ENCODE measurements around the gene LDB3.

GRCh38 chr10:86636311-86636710 is 32.0 kb upstream of the LDB3 start:
- TF ChIP-seq RBBP5 (IDR thresholded peaks at IDR 0.05; ENCODE audit: borderline replicate concordance, low read depth, low read length), result no peak
- TF ChIP-seq YY1 (IDR thresholded peaks at IDR 0.05; ENCODE audit: low read depth, low read length), result no peak
- no peak for TF ChIP-seq CTCF (IDR thresholded peaks at IDR 0.05; ENCODE audit: control extremely low read depth in 1 of 3, insufficient read depth in 1 of 3, low read depth in 1 of 3, low read length in 3 of 3)
- TF ChIP-seq POLR2A (IDR thresholded peaks at IDR 0.05; ENCODE audit: control extremely low read depth in 1 of 2, low read depth in 2 of 2, low read length in 2 of 2), result no peak
- no peak for TF ChIP-seq HDAC2 (IDR thresholded peaks at IDR 0.05; ENCODE audit: borderline replicate concordance in 1 of 2, low read depth in 2 of 2, low read length in 2 of 2)
- TF ChIP-seq ZNF274 (IDR thresholded peaks at IDR 0.05; ENCODE audit: borderline replicate concordance, extremely low read depth, low read length), result no peak
- TF ChIP-seq TAF1 (IDR thresholded peaks at IDR 0.05; ENCODE audit: low read depth, low read length), result no peak
- no peak for TF ChIP-seq RAD21 (IDR thresholded peaks at IDR 0.05 in 1 of 2, conservative IDR thresholded peaks at IDR 0.05 in 1 of 2; ENCODE audit: low read depth in 2 of 2, low read length in 2 of 2)

All from H1 (cell line).